ENCODE results near the gene B3GALT6.

DNA sequence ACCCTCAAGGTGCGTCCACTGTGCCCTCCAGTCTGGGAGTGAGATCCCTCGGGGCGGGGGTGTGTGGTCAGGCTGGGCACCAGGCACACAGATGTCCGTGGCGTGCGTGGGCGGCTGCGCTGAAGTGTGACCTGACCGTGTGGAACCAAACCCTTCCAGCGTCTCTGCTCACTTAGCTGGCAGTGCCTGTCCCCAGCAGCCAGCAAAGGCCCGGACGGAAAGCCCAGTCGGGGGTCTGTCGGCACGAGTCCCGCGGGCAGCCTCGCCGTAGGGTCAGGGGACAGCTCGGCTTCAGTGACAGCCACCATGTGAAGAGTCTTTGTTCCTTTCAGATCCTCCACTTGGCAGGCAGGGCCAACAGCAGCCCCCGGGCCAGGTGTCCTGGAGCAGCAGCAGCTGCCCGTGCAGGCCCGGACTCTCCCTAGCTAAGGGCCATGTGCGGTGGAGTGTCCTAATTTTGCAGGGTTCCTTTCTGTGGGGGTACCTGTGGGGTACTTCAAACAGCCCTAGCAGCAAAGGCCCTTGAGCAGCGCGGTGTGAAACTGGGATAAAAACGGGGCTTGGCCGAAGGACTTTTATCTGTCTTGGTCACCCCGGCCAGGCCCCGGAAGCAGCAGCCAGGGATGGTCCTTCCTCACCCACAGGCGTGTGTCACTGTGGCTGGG, 46.8 kb upstream of the B3GALT6 start:
- TF ChIP-seq, protein P1, sequence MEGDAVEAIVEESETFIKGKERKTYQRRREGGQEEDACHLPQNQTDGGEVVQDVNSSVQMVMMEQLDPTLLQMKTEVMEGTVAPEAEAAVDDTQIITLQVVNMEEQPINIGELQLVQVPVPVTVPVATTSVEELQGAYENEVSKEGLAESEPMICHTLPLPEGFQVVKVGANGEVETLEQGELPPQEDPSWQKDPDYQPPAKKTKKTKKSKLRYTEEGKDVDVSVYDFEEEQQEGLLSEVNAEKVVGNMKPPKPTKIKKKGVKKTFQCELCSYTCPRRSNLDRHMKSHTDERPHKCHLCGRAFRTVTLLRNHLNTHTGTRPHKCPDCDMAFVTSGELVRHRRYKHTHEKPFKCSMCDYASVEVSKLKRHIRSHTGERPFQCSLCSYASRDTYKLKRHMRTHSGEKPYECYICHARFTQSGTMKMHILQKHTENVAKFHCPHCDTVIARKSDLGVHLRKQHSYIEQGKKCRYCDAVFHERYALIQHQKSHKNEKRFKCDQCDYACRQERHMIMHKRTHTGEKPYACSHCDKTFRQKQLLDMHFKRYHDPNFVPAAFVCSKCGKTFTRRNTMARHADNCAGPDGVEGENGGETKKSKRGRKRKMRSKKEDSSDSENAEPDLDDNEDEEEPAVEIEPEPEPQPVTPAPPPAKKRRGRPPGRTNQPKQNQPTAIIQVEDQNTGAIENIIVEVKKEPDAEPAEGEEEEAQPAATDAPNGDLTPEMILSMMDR (IDR thresholded peaks at IDR 0.05): no peak
- no peak for TF ChIP-seq POLR2A (IDR thresholded peaks at IDR 0.05)
- no peak for TF ChIP-seq POLR2AphosphoS5 (IDR thresholded peaks at IDR 0.05)

All from stomach (tissue), 4 donors.